Erythroblast (primary cell): ENCODE measurements around the gene RBFOX1.

Source experiments
- GATA1 ChIP-seq: IDR thresholded peaks from 2 replicates; pipeline ENCODE4 v1.6.1; 2011; ENCODE audit warnings: low read depth, mild to moderate bottlenecking, control low read depth, low read length, moderate library complexity
- POLR2A ChIP-seq: IDR thresholded peaks from 2 replicates; pipeline ENCODE4 v1.6.1; 2011; ENCODE audit warnings: mild to moderate bottlenecking, low read length

GRCh38 chr16:7548796-7549318 lies 216.2 kb downstream of the RBFOX1 start:
- no peak for TF ChIP-seq POLR2A
- no peak for TF ChIP-seq GATA1
